GM21515 (cell line): Measurements from ENCODE around the gene GLIS2.
A peak's percentile ranks its signal among the peaks of the same experiment; 100 is the strongest.

ENCODE experiments used
- ATAC-seq: cut with Tn5 transposase; IDR thresholded peaks from one replicate; pipeline ENCODE4 v1.9.1; 2021; ENCODE audit not compliant: unreplicated experiment

Gene GLIS2

DNA sequence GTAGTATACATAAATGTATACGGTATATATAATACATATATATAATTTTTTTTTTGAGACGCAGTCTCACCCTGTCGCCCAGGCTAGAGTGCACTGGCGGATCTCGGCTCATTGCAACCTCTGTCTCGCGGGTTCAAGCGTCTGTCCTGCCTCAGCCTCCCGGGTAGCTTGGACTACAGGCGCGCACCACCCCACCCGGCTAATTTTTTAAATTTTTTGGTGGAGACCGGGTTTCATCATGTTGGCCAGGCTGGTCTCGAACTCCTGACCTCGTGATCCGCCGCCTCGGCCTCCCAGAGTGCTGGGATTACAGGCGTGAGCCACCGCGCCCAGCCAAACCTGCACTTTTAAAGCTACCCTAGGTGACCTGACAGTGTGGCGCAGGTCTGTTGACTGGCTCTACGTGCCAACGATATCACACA, 34.5 kb downstream of the GLIS2 start:
- peak; percentile 8 for ATAC-seq

DNA sequence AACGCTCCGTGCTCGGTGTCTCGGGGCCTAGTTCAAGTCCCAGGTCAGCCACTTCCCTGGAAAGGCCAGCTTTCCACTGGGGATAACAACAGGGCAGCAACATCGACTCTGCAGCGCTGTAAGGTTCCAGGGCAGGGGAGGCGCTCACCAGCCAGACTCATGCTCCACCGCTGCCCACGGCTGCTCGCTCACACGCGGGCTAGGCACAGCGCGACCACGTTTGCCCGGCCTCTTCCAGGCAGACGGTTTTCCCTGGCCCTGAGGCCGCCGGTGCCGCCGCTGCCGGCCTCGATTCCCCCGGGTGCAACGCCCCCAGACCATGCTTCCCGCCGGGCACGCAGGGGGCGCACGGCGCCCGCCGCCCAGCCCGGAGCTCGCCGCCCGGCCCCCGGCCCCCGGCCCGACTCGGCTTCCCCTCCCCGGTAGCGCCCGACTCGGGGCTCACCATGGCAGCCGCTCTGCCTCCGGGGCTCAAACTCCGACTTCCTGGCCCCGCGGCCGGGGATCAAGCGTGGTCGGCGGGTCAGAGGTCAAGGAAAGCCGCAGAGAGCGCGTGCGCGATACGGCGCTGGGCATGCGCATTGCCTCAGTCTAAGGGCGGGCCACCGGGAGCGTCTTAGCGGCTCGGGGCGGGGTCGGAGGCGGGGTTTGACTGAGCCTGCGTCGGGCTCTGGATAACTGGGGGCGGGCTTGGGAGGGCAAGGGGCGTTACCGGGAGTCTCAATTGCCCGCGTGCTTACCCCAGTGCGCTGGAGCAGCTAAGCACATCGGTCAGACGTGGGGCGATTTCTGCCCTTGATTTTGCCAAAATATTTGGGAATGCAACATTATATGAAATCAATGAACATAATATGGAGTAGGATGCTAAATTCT, 35.2 kb downstream of the GLIS2 start, which contains the start of gene PAM16:
PAM16 (minus strand) TSS at position 535 of the 873 bp plus-strand sequence; CDS start at position 448, 87 bp downstream.
- peak; percentile 83 for ATAC-seq

DNA sequence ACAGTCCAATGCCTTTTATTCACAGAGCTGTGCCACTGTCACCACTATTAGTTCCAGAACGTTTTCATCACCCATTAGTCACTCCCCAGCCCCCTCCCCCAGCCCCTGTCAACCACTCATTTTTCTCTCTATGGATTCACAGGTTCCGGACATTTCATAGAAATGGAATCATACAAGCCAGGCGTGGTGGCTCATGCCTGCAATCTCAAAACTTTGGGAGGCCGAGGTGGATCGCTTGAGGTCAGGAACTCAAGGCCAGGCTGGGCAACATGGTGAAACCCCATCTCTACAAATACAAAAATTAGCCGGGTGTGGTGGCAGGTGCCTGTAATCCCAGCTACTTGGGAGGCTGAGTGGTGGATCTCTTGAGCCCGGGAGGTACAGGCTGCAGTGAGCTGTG, 36.0 kb downstream of the GLIS2 start:
- ATAC-seq, result no peak

DNA sequence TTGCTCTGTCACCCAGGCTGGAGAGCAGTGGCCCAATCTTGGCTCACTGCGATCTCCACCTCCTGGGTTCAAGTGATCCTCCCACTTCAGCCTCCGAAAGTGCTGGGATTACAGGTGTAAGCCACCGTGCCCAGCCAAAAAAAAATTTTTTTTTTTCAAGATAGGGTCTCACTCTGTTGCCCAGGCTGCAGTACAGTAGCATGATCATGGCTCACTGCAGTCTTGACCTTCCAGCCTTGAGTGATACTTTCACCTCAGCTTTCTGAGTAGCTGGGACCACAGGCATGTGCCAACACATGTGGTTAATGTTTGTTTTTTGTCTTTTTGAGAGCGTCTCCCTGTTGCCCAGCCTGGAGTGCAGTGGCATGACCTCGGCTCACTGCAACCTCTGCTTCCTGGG, 37.0 kb downstream of the GLIS2 start:
- ATAC-seq, result no peak

DNA sequence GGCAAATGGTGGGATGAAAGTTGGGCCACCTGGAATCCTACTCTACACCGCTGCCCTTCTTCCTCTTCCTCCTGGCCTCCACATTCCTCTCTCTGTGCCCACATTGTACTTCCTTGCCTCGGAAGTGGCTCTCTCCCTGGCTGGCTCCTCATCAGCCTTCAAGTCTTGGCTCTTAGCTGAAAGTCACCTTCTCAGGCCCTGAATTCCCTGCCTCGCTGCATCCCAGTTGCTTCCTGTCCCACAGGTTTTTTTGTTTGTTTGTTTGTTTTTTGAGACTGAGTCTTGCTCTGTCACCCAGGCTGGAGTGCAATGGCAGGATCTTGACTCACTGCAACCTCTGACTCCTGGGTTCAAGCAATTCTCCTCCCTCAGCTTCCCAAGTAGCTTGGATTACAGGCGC, 37.8 kb downstream of the GLIS2 start:
- ATAC-seq, result no peak

DNA sequence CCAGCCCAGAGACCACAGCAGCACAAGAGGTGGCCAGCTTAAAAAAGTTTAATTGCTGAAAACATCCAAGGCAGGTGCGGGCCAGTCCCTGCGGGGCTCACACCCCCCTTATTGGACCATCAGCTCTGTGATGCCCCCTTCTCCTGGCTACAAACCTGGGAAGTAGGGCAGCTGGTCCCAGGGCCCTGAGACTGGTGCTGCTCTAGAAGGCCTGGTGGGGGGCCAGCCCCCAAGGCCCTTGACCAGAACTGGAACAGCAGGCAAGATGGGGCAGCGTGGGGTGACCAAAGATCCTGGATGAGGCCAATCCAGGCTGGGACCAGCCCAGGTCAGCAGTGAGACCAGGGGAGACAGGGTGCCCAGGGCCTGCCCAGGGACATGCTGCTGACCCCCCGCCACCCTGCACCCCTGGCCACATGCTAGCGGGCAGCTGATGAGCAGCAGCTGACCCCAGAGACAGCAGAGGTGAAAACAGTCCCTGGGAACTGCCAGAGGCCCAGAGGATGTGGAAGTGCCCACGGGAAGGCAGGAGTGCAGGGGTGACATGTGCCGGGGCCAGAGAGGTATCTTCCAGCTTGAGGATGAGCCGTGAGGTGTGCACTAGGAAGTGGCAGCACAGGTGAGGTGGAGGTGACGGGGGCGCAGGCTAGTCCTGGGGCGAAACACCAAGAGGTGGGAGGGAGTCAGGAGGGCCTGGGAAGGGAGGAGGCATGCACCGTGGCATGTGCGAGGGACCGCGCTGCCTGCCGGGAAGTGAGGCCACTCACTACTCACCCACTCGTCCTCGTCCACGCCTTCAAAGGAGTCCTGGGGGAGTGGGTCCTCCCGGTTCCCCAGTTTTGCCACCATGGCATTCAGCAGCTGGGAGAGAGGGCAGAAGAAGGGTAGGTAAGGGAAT, 38.9 kb downstream of the GLIS2 start:
- no peak for ATAC-seq

DNA sequence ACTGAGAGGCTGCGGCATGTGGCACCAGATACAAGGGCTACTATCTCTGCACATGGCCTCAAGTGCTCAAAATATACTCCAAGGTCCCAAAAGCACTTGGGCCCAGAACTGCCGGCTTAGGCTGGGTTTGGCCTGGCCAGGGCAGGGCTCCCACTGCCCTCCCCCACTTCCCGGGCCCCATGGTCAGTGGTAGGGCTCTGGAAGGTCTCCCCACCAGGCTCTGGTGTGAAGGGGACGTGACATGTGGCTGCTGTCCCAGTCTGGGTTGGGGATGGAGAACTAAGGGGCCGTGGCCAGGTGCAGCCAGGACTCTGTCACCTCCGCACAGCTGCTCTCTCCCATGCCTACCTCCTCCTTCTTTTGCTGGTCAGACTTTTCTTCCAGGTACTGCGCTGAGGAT, 41.0 kb downstream of the GLIS2 start:
- ATAC-seq, result no peak

DNA sequence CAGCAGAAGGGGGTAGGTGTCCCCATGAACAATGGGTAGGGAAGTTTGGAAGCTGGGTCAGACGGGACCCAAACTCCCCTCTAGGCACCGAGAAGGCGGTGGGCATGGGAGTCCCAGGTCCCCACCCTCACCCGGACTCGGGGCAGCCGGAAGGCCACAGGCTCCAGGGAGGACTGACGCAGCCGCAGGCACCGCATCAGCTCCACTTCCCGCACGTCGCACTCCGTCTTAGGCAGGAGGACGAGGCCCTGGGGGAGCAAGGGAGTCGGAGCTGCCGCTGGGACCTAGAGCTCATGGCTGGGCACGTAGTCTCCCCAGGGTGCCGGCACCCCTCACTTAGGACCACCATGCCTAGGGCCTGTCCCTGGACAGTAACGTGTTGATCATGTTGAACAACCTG, 42.4 kb downstream of the GLIS2 start:
- no peak for ATAC-seq

DNA sequence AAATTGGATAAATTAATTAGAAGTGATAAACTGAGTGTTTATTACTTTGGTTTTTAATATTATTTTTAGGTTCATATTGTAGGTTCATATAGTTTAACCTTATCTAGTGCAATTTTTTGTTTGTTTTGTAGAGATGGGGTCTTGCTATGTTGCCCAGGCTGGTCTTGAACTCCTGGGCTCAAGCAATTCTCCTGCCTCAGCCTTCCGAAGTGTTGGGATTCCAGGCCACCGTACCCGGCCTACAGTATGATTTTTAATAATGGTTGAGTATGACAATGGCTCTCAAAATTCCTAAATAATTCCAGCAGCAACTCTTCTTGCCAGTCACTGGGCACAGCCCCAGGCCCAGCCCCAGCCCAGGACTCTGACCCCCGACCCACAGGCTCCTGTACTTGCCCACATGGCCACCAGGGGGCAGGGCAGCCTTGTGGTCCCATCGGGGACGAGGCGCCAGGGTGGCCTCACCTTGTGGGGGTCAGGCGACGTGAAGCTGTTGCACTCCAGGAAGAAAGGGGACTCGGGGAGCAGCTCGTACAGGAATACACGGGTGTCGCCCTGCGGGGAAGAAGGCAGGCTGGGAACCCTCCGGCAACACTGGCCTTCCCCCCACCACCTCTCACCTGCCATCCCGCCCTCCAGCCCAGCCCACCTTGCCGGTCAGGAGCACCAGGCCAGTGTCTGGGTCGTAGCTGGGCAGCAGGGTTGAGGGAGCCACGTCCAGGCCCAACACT, 43.1 kb downstream of the GLIS2 start:
- ATAC-seq, result no peak

DNA sequence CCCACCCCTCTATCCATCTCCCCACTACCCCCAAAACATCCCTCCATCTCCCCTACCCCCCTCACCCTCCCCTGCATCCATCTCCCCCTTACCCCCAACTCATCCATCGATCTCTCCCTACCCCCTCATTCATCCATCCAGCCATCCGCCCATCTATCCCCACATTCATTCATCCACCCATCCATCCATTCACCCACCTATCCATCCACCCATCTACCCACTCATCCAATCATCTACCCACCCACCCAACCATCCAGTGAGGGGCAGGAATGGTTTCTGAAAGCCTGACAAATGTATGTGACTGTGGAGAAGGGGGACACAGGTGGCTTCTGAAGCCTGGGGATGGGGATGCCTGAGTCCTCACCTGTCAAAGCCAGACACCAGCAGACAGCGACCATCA, 44.0 kb downstream of the GLIS2 start:
- ATAC-seq, result no peak

DNA sequence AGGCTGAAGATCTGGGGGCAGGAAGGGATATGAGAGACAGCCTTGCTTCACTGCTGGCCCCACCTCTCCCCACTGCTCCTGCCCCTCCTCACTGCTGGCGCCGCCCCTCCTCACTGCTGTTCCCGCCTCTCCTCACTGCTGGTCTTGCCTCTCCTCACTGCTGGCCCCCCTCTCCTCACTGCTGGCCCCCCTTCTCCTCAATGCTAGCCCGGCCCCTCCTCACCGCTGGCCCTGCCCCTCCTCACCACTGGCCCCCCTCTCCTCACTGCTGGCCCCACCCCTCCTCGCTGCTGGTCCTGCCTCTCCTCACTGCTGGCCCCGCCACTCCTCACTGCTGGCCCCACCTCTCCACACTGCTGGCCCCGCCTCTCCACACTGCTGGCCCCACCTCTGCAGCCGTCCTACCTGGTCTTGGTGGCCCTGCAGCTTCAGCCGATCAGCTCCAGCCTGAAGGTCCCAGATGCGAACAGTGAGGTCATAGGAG, 44.7 kb downstream of the GLIS2 start:
- no peak for ATAC-seq

DNA sequence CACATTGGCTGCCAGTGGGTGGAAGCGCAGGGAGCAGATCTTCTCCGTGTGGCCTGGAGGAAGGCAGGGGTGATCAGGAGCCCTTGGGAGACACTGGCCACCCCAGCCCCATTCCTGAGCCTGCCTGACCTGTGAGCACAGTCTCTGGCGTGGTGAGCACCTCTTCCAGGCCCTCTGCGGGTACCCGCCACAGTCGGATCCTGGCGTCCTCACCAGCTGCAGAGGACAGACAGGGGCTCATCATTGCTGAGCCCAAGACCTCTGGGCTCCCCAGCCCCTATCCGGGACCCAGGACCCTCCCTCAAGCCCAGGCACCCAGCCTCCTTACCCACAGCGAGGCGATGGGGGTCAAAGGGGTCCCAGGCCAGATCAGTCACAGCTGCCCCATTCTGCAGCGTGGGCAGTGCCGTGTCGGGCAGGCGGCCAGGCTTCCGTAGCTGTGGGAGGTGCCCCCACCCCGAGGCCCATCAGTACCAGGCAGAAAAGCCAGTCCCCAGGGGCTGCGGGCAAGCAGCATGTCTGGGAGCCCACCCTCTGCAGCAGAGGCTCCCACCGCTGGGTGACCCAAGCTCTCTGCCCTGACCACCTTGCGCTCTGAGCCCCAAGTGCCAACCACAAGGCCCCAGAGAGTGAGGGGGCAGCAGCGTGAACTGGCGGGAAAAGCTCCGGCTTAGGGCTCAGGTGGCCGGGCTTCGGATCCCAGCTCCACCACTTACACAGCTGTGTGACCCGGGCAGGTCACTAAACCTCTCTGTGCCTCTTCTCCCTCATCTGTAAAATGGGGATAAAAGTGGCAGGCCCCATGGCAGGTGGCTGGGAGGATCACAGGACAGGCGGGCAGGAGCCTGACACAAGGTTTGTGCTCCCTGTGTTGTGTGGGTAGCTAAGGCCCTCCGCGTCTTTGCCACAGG, 45.4 kb downstream of the GLIS2 start:
- no peak for ATAC-seq

DNA sequence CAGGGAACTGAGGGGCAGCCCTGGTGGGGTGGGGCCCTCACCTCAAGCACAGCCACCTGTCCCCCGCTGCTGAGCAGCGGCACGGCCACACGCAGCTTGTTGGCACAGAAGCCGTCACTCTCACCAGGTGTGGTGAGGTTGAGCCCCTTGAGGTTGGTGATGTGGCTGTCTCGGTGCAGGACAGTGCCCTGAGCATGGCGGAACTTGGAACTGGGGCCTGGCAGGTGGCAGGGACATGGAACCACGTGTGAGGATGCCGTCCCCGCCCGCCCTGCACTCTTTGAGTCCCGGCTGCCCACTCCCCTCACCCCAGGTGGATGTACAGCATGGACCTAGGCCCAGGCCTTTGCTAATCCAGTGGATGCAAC, 46.1 kb downstream of the GLIS2 start:
- ATAC-seq, result no peak

DNA sequence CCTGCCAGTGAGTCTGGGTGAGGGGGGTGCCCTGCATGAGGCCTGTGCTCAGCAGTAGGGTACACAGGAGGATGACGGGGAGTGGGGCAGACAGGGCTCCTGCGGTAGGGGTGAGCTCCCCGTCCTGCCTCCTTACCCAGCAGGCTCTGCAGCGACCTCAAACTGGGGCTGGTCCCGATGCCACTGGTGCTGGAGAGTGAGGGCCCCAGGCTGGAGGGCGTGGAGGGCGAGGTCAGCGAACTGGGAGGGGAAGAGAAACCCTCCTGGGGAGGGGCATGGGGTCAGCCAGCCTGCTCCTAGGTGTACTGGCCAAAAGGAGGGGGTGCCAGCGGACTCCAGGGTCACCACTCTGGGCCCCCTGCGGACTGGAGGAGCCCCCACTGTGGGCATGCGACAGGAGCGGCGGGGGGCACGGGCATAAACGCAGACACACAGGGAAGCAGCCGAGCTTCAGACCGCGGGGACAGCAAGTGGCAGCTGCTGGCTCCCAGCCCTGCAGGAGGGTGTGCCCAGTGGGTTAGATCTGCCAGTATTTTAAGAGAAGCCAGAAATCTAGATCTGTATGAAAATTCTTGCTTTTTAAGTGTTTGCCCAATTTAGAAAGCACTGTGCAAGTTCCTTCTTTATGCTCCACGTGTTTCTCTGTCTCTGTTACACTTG, 46.7 kb downstream of the GLIS2 start:
- no peak for ATAC-seq

DNA sequence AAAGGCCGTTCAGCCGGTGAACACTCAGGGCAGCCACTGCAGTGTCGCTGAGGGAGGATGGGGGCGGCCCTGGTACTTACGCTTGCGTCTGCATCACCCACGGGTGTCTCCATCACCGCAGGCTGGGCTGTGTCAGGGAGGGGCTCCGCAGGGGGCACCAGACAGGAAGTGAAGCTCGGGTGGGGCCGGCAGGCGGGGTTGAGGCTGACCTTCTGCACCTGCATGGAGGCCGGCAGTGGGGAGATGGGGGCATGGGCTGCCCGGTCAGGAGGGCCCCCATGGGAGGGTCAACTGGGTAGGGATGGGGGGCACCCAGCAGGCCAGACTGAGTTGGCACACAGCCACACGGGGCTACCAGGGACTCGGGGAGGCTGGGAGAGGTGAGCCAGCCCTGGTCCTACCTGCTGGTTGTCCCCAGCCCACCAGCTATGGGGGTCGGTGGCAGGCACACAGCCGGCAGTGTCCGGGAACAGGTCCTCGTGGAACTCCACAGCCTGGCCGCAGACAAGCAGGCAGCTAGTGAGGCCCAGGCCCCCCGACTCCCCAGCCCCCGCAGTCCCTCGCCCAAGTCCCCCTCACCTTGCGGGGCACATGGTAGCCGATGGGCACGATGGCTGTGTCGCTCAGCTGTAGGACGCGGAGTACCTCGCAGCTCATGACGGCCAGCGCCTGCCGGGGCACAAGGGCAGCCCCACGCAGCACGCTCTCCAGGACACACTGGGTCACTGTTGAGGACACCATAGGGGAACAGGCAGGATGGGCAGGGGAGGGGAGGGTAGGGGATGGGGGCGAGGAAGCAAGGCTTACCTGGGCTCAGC, 48.5 kb downstream of the GLIS2 start:
- no peak for ATAC-seq

DNA sequence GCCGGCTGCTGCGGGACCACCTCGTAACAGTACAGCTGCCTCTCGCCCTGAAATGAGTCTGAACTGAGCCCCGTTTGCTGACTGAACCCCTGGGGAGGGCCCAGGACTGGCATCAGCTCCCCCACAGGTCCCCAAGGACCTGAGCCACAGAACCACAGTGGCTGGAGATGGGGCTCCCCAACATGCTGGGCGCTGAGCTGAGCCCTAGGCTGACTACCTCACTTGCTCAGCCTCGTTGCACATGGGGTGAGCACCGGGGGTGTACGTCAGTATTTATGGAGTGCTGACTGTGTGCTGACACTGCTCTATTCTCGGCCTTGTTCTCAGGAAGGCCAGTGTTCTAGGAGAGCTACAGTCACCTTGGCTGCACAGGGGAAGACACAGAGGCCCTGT, 49.1 kb downstream of the GLIS2 start:
- no peak for ATAC-seq

DNA sequence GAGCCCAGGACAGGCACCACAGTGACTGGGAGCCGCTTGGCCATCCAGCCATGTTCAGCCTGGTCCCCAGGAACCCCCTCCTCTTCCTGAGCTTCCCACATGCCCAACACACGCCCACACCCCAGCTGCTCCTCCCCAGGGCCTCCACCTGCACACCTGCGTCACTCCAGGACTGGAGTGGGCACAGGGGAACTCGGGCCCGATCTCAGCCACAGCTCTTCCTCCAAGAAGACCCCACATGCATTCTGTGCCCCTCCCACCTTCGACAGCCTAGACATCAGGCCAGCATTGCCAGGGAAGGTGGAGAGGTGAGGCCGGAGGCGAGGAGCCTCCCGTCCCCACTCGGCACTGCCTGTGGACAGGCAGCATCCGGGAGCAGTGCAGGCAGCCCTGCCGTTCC, 49.7 kb downstream of the GLIS2 start:
- ATAC-seq, result no peak

DNA sequence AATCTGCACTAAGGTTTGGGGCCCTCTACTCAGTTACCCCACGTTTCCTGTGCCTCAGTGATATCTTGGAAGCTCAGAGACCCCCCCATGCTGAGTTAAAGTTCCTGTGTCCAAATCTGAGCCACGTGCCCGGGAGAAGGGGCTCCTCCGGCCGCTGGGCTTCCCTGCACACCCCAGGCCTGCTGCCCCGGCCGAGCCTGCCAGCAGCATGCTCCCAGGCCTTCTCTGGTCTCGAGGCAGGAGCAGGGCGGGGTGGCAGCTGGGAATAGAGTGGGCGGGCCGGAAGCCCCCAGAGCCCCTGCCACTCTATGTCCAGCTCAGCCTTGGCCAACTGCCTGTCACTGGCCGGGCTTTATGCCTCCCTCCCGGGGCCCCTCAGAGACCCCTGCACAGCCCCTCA, 50.1 kb downstream of the GLIS2 start:
- no peak for ATAC-seq

DNA sequence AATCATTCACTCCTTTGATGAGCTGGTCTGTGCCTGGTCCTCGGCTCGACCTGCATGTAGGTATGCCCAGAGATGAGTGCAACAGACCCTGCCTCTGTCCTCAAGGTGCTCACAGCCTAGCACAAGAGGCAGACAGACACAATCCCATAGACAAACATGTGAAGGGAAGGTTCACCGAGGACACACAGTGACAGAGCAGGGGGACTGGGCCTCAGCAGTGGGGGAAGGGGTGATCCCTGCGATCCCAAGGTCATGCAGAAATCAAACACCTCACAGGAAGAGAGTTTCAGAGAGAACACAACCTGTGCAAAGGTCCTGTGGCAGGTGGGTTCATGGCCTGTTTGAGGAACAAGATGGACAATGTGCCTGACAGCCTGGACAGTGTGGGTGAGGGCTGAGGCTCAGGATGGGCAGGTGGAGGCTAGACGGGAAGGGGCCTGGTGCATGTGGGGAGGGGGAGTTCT, 51.6 kb downstream of the GLIS2 start:
- ATAC-seq, result no peak
